HG03039 (cell line): Measurements from ENCODE around the gene MMP23B.

Source experiments
- ATAC-seq: cut with Tn5 transposase; IDR thresholded peaks from one replicate; pipeline ENCODE4 v1.9.1; 2021; ENCODE audit warnings: mild to moderate bottlenecking, moderate library complexity; ENCODE audit not compliant: unreplicated experiment

The MMP23B gene

GRCh38 chr1:1618396-1619068 is 13.4 kb upstream of the MMP23B start:
- no peak for ATAC-seq

- ATAC-seq = no peak
These were observed 12.0 kb upstream of the MMP23B start for GRCh38 chr1:1619917-1620361.

GRCh38 chr1:1620433-1621139 is 11.4 kb upstream of the MMP23B start:
- ATAC-seq = no peak

- no peak for ATAC-seq
These were observed 10.6 kb upstream of the MMP23B start for GRCh38 chr1:1621173-1622009.

GRCh38 chr1:1622010-1622787 is 9.8 kb upstream of the MMP23B start:
- ATAC-seq = no peak

DNA sequence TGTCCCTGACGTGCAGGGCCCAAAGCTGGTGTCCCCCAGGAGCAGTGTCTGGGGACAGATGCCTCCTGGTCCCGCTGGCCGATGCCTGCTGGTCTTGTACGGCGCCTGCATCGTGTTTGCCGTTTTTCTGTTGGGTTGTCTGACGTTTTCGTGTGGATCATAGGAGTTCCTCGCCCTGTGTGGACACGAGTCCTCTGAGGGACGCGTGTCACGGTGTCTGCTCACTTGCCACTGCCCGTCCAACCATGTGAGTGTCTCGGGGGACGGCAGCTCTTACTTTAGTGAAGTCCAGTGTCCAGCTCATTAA is 9.2 kb upstream of the MMP23B start:
- ATAC-seq = no peak

DNA sequence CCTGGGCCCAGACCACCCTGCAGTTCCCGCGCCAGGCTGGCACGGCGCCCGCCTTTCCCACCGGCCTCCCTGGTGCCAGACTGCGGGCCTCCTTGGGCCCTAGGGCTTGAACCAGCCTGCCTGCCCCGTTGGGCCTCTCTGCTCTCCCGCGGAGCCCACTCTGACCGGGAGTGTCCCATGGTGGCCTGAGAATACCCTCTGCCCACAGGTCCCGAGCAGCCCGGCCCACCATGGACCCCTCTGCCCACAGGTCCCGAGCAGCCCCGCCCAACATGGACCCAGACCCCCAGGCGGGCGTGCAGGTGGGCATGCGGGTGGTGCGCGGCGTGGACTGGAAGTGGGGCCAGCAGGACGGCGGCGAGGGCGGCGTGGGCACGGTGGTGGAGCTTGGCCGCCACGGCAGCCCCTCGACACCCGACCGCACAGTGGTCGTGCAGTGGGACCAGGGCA is 8.8 kb upstream of the MMP23B start:
- ATAC-seq = no peak

DNA sequence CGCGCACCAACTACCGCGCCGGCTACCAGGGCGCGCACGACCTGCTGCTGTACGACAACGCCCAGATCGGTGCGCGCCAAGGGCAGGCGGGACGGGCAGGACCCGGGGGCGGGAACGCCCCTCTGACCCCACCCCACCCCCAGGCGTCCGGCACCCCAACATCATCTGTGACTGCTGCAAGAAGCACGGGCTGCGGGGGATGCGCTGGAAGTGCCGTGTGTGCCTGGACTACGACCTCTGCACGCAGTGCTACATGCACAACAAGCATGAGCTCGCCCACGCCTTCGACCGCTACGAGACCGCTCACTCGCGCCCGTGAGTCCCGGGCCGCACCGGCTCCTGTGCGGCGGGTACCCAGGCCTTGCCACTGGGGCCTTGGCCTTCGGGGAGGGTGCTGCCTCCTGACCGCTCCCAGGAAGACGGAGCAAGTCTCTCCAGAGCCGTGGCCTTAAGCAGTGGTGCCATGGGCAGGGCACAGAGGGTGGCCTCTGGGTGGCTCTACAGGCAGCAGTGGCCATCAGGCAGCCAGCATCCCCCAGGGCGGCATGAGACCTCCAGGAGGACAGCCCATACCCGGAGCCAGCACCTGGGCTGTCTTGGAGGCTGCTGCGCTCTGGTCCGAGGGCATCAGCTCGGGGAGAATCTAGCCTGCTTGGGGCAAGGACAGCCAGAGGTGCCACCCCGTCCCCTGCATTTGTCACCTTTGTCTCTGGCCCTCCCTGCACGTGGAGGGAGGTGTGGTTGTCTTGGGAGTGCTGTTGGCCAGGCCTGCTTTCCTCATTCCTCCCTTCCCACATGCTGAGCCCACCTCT is 8.1 kb upstream of the MMP23B start:
- no peak for ATAC-seq

GRCh38 chr1:1624443-1625403 is 7.2 kb upstream of the MMP23B start:
- ATAC-seq = no peak

GRCh38 chr1:1625404-1625775 is 6.6 kb upstream of the MMP23B start:
- ATAC-seq = no peak

- ATAC-seq = no peak
These were observed 6.2 kb upstream of the MMP23B start for GRCh38 chr1:1625824-1626206.

GRCh38 chr1:1626207-1627141 is 5.5 kb upstream of the MMP23B start:
- ATAC-seq = no peak

GRCh38 chr1:1627261-1627828 is 4.6 kb upstream of the MMP23B start:
- ATAC-seq = no peak

DNA sequence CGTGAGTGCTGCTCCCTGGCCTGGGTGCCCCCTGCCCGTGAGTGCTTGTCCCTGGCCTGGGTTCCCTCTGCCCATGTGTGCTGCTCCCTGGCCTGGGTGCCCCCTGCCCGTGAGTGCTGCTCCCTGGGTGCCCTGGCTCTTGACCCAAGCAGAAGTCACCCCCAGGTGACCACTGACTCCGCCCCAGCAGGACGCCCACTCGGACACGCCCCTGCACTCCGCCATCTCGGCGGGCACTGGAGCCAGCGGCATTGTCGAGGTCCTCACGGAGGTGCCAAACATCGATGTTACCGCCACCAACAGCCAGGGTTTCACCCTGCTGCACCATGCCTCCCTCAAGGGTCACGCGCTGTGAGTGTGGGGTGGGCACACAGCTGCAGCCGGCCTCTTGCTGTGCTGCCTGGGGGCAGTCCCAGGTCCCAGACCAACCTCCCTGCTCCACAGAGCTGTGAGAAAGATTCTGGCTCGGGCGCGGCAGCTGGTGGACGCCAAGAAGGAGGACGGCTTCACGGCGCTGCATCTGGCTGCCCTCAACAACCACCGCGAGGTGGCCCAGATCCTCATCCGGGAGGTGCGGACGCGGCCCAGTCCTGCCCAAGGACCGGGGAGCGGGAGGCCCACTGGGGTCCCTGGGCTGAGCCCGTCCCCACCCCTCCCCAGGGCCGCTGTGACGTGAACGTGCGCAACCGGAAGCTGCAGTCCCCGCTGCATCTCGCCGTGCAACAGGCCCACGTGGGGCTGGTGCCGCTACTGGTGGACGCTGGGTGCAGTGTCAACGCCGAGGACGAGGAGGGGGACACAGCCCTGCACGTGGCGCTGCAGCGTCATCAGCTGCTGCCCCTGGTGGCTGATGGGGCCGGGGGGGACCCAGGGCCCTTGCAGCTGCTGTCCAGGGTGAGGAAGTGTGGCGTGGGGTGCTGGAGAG is 3.9 kb upstream of the MMP23B start:
- no peak for ATAC-seq

DNA sequence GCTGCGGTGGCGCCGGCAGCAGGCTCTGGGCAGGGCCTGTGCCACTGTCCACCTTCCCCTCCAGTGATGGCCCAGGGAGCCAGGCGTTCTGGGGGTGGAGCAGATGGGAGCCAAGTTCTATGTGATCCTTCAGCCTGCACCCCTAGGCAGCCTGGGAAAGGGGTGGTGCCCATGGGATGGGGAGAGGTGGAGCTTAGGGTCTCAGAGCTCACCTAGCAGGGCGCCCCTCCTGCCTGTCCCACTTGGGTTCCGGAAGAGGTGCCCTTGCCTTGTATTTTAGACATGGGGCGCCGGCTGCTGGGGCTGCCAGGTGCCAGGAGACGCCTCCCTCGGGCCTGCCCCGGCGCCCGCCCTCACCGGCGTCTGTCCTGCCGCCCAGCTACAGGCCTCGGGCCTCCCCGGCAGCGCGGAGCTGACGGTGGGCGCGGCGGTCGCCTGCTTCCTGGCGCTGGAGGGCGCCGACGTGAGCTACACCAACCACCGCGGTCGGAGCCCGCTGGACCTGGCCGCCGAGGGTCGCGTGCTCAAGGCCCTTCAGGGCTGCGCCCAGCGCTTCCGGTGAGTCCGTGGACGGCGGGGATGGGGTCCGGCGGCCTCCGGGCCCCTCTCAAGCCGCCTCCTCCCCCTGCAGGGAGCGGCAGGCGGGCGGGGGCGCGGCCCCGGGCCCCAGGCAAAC is 3.1 kb upstream of the MMP23B start:
- ATAC-seq = no peak
